Fibroblast of villous mesenchyme (primary cell): ENCODE measurements around the gene RAB41. TPM values are rescaled to one million over a fixed set of nuclear protein-coding genes. Genes with fewer than 3 reads are reported as not detected.

Experiments used
- DNase-seq: peaks from one replicate; pipeline ENCODE4 v3.0.0-alpha.2; 2010; ENCODE audit warnings: low read depth
- H3K4me3 ChIP-seq: 2 replicates; pipeline ENCODE4 v1.5.1; 2011; ENCODE audit warnings: low read depth, mild to moderate bottlenecking, low read length
- CTCF ChIP-seq: IDR thresholded peaks from 2 replicates; pipeline ENCODE4 v1.5.1; 2012; ENCODE audit warnings: low read depth, mild to moderate bottlenecking, low read length; ENCODE audit not compliant: insufficient read depth
- small RNA-seq: library from RNA; depleted of rRNA; stranded (forward); fragments of <200 nt; gene quantifications from one replicate; pipeline ENCODE3, GENCODE V24; 2012
- total RNA-seq: library from RNA; depleted of rRNA; stranded (reverse); fragments of >200 nt; gene quantifications from 2 replicates; pipeline ENCODE4 v1.2.3, GENCODE V29; 2012

RAB41 gene
- total RNA-seq, 1 donor: not detected

- no peak for DNase-seq
These were observed 42.4 kb downstream of the RAB41 start for GRCh38 chrX:70324326-70324725.

GRCh38 chrX:70331161-70331560 is 49.2 kb downstream of the RAB41 start:
- no peak for DNase-seq
- no peak for TF ChIP-seq CTCF
- H3K4me3 ChIP-seq: no peak overlapping the region

More at GRCh38 chrX:70324326-70324725, 42.4 kb downstream of the RAB41 start:
- H3K4me3 ChIP-seq: no peak overlapping the region
- TF ChIP-seq CTCF: no peak

- DNase-seq: no peak
- no peak overlapping the region for H3K4me3 ChIP-seq
- TF ChIP-seq CTCF: no peak
These were observed 50.6 kb downstream of the RAB41 start for GRCh38 chrX:70332600-70332999.

Small RNA genes within 50 kb of the gene (small RNA-seq; reads per million reads assigned to genes)
- not detected for gene RNA5SP507

Other genes starting within 250 kb of the RAB41 start
- gene AWAT2, start 232.2 kb upstream of the RAB41 start, total RNA-seq: not detected in 2 replicates
- not detected in 2 replicates for gene OTUD6A, start 219.7 kb upstream of the RAB41 start, total RNA-seq
- gene IGBP1, start 148.7 kb upstream of the RAB41 start, total RNA-seq: 58.7 and 60.9 TPM in 2 replicates
- gene DGAT2L6, start 104.7 kb upstream of the RAB41 start, total RNA-seq: not detected in 2 replicates
- gene AWAT1, start 47.5 kb upstream of the RAB41 start, total RNA-seq: not detected in 2 replicates
- not detected in 2 replicates for gene P2RY4, start 22.0 kb upstream of the RAB41 start, total RNA-seq
- not detected in 2 replicates for gene ARR3, start 13.8 kb upstream of the RAB41 start, total RNA-seq
- gene PDZD11, start 7.8 kb downstream of the RAB41 start, total RNA-seq: 54.0 and 54.1 TPM in 2 replicates
- 8.1 and 10.8 TPM in 2 replicates for gene KIF4A, start 7.9 kb downstream of the RAB41 start, total RNA-seq
- gene GDPD2, start 141.1 kb downstream of the RAB41 start, total RNA-seq: not detected in 2 replicates
- gene DLG3, start 162.7 kb downstream of the RAB41 start, total RNA-seq: 8.4 and 11.7 TPM in 2 replicates